Measurements from ENCODE around the gene INF2. TPM values are rescaled to one million over a fixed set of nuclear protein-coding genes. Genes with fewer than 3 reads are reported as not detected.
"Not testable (repeated sequence)": the region's sequence is repeated elsewhere in the genome, so short reads cannot be mapped to it uniquely, and the experiment has no call there.

Gene INF2
- total and polyA plus RNA-seq, 5 experiments from 2014 or later, result 1.8 to 121 (median 7.6) TPM

- Mint-ChIP-seq H3K4me3 (no peak overlapping the region), H3K9me3 (no peaks in the 10 kb centered on the region), H3K27me3 (peaks cover 0 to 5% (median 0%) of the 10 kb centered on the region in 5 donors), H3K27ac (no peak overlapping the region), H3K36me3 (no peaks in the 10 kb centered on the region), H3K4me1 (peaks cover 12 to 31% (median 17%) of the 10 kb centered on the region in 4 donors)
- POLR2A ChIA-PET, result no interaction called here
- ATAC-seq, result no peak
- DNase-seq, result no peak
Observed at GRCh38 chr14:104666981-104667380, 22.4 kb upstream of the INF2 start.

- Mint-ChIP-seq H3K4me1 (peaks cover 12 to 21% (median 15%) of the 10 kb centered on the region in 4 donors), H3K4me3 (no peak overlapping the region), H3K27me3 (peaks cover 0 to 5% (median 0%) of the 10 kb centered on the region in 5 donors), H3K36me3 (no peaks in the 10 kb centered on the region), H3K9me3 (no peaks in the 10 kb centered on the region), H3K27ac (no peak overlapping the region)
- DNase-seq (no peak), ATAC-seq (no peak)
- POLR2A ChIA-PET, result interaction anchor here (0.7 kb wide), 2 partner anchors 20 to 23 kb away, joined by 3 to 5 read pairs; no protein-coding TSS in a partner anchor
Observed at GRCh38 chr14:104669697-104670096, 19.7 kb upstream of the INF2 start.

- POLR2A ChIA-PET, result interaction anchor here (1.1 kb wide), 1 partner anchor 11 kb away, joined by 6 read pairs; no protein-coding TSS in a partner anchor
- H3K4me3 Mint-ChIP-seq, ATAC-seq, H3K36me3 Mint-ChIP-seq, H3K4me1 Mint-ChIP-seq, H3K9me3 Mint-ChIP-seq, H3K27me3 Mint-ChIP-seq, DNase-seq: not testable (repeated sequence)
- peak overlapping the region in 1 of 10 donors; percentile 33 for H3K27ac Mint-ChIP-seq
Observed at GRCh38 chr14:104671330-104671977, 18.0 kb upstream of the INF2 start.

- POLR2A ChIA-PET, ATAC-seq, H3K4me3 Mint-ChIP-seq, H3K4me1 Mint-ChIP-seq, H3K36me3 Mint-ChIP-seq, H3K9me3 Mint-ChIP-seq, H3K27me3 Mint-ChIP-seq, DNase-seq, H3K27ac Mint-ChIP-seq: not testable (repeated sequence)
Observed at GRCh38 chr14:104672119-104672518, 17.3 kb upstream of the INF2 start.

- Mint-ChIP-seq H3K4me1 (peaks cover 7 to 14% (median 10%) of the 10 kb centered on the region in 4 donors), H3K9me3 (no peaks in the 10 kb centered on the region), H3K27ac (no peak overlapping the region), H3K27me3 (peaks cover 0 to 2% (median 0%) of the 10 kb centered on the region in 5 donors), H3K4me3 (no peak overlapping the region), H3K36me3 (no peaks in the 10 kb centered on the region)
- DNase-seq, result peak in 1 of 10 donors; percentile 44
- no peak for ATAC-seq
- POLR2A ChIA-PET, result interaction anchor here (1.0 to 1.2 kb wide), 2 partner anchors 16 to 22 kb away, joined by 3 to 5 read pairs; partner anchors contain the start of gene INF2
Observed at GRCh38 chr14:104673481-104673880, 15.9 kb upstream of the INF2 start.

- POLR2A ChIA-PET, result interaction anchor here (1.5 kb wide), 1 partner anchor 23 kb away, joined by 4 read pairs; no protein-coding TSS in a partner anchor
- Mint-ChIP-seq H3K9me3 (no peaks in the 10 kb centered on the region), H3K27me3 (no peaks in the 10 kb centered on the region), H3K4me1 (peaks cover 9 to 22% (median 15%) of the 10 kb centered on the region in 4 donors), H3K4me3 (no peak overlapping the region), H3K27ac (peak overlapping the region in 2 of 10 donors; percentile 46 to 79), H3K36me3 (no peaks in the 10 kb centered on the region)
- DNase-seq, result peak in 1 of 10 donors; percentile 27
- no peak for ATAC-seq
Observed at GRCh38 chr14:104675447-104675846, 14.0 kb upstream of the INF2 start.

- Mint-ChIP-seq H3K4me1 (peaks cover 9 to 28% (median 15%) of the 10 kb centered on the region in 4 donors), H3K27me3 (no peaks in the 10 kb centered on the region), H3K4me3 (peak overlapping the region in 5 of 10 donors; percentile 14 to 87 (median 25)), H3K36me3 (no peaks in the 10 kb centered on the region), H3K9me3 (no peaks in the 10 kb centered on the region), H3K27ac (peak overlapping the region in 1 of 10 donors; percentile 37)
- DNase-seq (peak in 1 of 10 donors; percentile 58), ATAC-seq (no peak)
- POLR2A ChIA-PET, result interaction anchor here (1.5 to 5.7 kb wide), 3 partner anchors 11 to 22 kb away, joined by 4 to 58 read pairs (median 13); partner anchors contain the start of gene INF2
Observed at GRCh38 chr14:104676130-104676693, 13.2 kb upstream of the INF2 start.

GRCh38 chr14:104676694-104677511 is 12.5 kb upstream of the INF2 start:
- Mint-ChIP-seq H3K9me3 (no peaks in the 10 kb centered on the region), H3K4me1 (peaks cover 9 to 31% (median 15%) of the 10 kb centered on the region in 4 donors), H3K36me3 (no peaks in the 10 kb centered on the region), H3K27me3 (no peaks in the 10 kb centered on the region), H3K4me3 (peak overlapping the region; percentile 46 to 93 (median 76)), H3K27ac (peak overlapping the region in 2 of 10 donors; percentile 37 to 87)
- POLR2A ChIA-PET, result interaction anchor here (0.7 to 5.7 kb wide), 6 partner anchors 11 to 76 kb away, joined by 4 to 58 read pairs (median 11); partner anchors contain the start of genes INF2 and SIVA1
- ATAC-seq (no peak), DNase-seq (peak in 1 of 10 donors; percentile 57)

- Mint-ChIP-seq H3K9me3 (no peaks in the 10 kb centered on the region), H3K4me1 (peaks cover 9 to 31% (median 15%) of the 10 kb centered on the region in 4 donors), H3K27me3 (no peaks in the 10 kb centered on the region), H3K4me3 (peak overlapping the region; percentile 70 to 93 (median 84)), H3K36me3 (no peaks in the 10 kb centered on the region), H3K27ac (peak overlapping the region in 9 of 10 donors; percentile 9 to 80 (median 55))
- DNase-seq (peak; percentile 31 to 73 (median 54)), ATAC-seq (peak; percentile 80 to 84)
- POLR2A ChIA-PET, result interaction anchor here (0.7 to 5.7 kb wide), 13 partner anchors 9 to 1707 kb away, joined by 3 to 58 read pairs (median 5); partner anchors contain the start of genes INF2 and SIVA1
Observed at GRCh38 chr14:104677512-104678332, 11.7 kb upstream of the INF2 start.

- POLR2A ChIA-PET, result interaction anchor here (0.7 to 5.7 kb wide), 12 partner anchors 10 to 1708 kb away, joined by 3 to 58 read pairs (median 6); partner anchors contain the start of genes INF2 and SIVA1
- DNase-seq, result no peak
- Mint-ChIP-seq H3K4me3 (peak overlapping the region; percentile 70 to 93 (median 84)), H3K9me3 (no peaks in the 10 kb centered on the region), H3K4me1 (peaks cover 9 to 31% (median 15%) of the 10 kb centered on the region in 4 donors), H3K36me3 (no peaks in the 10 kb centered on the region), H3K27ac (peak overlapping the region in 8 of 10 donors; percentile 10 to 80 (median 64)), H3K27me3 (no peaks in the 10 kb centered on the region)
- ATAC-seq, result peak; percentile 6 to 9
Observed at GRCh38 chr14:104678346-104678745, 11.1 kb upstream of the INF2 start.

- H3K4me1 Mint-ChIP-seq, result peaks cover 7 to 28% (median 16%) of the 10 kb centered on the region in 4 donors
Observed at GRCh38 chr14:104678901-104679705, 10.3 kb upstream of the INF2 start.

More at GRCh38 chr14:104678901-104679705, 10.3 kb upstream of the INF2 start:
- no peaks in the 10 kb centered on the region for H3K9me3 Mint-ChIP-seq
- ATAC-seq (no peak), DNase-seq (peak in 1 of 10 donors; percentile 18)
- no peaks in the 10 kb centered on the region for H3K36me3 Mint-ChIP-seq
- H3K27ac Mint-ChIP-seq, result peak overlapping the region in 2 of 10 donors; percentile 10 to 25
- H3K4me3 Mint-ChIP-seq, result peak overlapping the region in 8 of 10 donors; percentile 70 to 93 (median 85)
- no peaks in the 10 kb centered on the region for H3K27me3 Mint-ChIP-seq
- POLR2A ChIA-PET, result interaction anchor here (1.0 to 5.7 kb wide), 9 partner anchors 10 to 79 kb away, joined by 3 to 58 read pairs (median 7); partner anchors contain the start of genes INF2 and SIVA1
